Medulla oblongata (tissue), 1 donor: ENCODE data around the gene PLCL1.

Source experiments
- DNase-seq: peaks from one replicate; pipeline ENCODE4 v3.0.0-alpha.2; 2015; ENCODE audit errors: extremely low spot score

PLCL1 gene

DNA sequence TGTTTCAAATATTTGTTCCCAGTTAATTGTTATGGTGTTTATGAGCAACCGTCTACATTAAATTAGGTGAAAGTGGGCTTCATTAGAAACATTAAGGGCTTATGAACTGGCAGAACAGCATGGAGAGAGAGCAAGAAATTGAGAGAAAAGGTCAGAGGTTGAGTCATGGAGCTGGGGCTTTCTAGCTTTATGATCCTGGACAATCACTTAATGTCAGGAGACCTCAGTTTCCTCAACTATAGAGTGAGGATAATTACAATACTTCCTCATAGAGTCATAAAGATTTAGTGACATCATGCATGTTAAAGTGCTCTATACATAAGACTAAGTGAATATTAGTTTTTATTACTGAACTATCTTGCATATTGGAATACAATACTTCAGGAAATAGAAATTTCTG lies 83.9 kb downstream of the PLCL1 start:
- no peak for DNase-seq

DNA sequence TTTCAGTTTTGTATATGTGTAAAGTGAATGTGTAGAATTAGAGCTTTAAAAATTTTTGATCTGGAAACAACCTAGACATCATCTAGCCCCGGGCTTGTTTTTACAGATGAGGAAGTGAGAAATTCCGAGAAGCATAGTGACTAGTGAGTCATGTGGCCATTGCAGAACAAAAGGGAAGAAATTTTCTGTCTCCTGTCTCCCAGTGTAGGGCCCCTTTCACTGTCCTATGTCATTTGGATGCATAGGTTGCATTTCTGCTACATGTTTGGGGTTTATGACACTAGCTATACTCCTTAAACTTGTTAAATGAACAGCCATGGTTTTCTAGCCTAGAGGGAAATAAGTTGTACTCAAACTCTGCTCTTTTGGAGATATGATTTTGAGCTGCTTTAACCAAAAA lies 84.6 kb downstream of the PLCL1 start:
- DNase-seq, result peak; percentile 84

DNA sequence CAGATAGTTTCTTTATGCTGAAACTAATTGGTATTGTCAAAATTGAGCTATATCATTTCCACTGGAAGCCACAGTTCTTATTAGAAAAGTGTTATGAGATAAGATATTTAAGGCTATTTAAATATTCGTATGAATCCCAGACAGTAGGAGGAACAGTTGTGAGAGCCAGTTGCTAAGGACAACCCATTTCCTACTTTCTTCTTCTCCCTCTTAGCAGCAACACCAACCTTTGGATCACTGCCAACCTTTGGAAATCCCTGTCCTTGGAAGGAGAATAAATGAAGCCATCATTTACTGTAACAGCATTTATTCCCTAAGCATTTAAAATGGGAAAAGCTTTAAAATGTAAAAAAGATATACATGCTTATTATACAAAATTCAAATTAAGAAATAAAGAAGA lies 85.8 kb downstream of the PLCL1 start:
- peak; percentile 41 for DNase-seq

DNA sequence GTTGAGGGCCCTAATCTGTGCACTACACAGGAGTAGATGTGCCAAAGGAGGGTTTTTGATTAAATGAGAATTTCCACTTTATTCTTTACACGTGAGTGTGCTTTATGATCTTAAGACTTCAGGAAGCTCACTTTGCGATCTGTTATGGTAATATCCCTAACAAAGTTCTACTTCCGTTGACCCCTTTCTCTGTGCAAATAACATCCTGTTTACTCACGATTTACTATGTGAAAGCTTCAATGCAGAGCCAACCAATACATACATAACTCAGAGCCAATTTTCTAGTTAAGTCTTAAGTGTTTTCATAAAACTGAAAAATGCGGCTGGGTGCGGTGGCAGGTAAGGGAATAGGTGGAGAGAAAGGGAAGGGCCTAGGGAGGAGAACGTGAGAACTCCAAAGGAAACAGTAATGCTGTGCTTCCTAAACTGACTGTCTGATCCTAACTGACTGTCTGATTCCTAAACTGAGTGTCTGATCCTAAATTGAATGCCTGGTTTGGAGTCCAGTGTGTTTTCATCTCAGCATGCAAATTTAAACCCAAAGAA lies 87.6 kb downstream of the PLCL1 start:
- no peak for DNase-seq

DNA sequence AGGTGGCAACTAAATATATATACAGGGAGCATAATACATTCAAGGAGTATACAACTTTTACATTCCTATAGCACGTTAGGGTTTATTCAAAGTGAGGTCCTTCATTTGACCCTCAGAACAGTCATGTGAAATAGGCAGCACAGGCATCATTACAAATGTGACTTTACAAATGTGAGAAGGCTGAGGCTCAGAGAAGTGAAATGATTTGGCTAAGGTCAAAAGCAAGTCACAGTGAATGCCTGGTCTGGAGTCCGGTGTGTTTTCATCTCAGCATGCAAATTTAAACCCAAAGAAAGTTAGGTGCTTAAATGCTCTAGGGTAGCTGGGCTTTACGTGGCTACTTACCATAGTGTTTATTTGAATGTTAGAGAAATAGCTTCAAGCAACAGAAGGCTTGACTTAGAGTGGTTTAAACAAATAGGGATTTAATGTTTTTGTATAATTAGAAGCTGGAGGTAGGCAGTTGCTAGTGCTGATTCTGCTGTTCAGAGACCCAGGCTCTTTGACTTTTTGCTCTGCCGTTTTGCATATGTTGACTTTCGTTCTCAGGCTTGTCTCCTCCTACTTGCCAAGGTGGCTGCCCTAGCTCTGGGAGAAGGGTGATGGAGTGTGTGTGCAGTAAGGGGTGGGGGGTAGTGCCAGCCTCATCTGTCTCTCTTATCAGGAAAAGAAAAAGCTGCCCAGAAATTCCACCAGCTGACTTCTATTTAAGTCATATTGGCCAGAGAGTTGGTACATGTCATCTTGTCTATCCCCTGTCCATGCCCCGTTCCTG lies 89.2 kb downstream of the PLCL1 start:
- no peak for DNase-seq

DNA sequence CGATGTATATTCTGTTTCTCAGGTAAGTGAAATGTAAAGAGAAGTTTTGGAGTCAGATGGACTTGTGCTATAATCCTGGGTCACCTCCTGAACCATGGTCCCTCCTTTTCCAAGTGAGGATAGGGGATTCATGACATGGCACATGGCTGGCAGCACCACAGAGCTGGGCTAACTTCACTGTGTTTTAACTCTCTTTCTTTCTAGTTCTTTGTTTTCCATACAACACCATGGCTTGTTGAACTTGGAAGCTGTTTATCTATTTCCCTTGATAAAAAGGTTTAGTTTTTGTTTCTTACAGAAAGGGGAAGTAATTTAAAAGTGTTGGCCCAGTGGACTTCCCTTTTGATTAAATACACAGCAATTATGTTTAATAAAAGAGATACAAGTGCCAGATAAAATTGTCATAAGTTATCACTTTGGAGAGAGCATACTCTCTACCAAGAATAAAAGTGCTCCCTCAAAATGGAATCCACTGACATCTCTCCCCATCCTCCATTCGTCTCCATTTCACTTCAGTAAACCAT lies 90.4 kb downstream of the PLCL1 start:
- no peak for DNase-seq

DNA sequence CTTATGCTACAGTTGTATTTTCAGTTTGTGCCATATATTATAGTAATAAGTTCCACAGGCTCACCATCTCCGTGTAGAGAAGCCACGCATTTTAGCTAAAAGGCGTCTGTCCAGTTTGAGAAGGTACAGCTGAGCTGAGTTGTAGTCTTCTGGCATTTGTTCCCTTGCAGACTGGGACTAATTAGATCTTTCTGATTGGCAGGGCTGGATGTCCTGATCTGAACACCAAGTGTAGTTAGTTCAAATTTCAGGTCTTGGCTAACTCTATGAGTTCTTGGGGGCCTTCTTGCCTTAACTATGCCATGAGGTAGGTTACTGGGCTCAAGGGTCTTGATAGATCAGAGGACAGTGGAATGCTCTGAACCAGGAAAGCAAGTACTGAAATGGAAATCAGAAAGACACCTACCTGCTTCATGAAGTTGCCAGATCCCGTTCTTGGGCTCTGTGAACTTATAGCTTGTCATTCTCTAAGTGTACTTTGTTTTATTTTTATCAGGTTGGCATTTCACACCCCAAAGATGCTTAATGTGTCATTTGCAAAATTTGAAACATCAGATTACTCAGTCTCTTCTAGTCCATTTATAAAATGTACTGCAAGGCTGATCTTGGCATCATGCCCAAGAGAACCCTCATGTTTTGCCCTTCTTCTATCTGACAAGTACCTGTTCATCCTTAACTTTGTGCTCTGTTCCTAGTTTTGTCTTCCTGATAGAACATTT lies 93.7 kb downstream of the PLCL1 start:
- no peak for DNase-seq

DNA sequence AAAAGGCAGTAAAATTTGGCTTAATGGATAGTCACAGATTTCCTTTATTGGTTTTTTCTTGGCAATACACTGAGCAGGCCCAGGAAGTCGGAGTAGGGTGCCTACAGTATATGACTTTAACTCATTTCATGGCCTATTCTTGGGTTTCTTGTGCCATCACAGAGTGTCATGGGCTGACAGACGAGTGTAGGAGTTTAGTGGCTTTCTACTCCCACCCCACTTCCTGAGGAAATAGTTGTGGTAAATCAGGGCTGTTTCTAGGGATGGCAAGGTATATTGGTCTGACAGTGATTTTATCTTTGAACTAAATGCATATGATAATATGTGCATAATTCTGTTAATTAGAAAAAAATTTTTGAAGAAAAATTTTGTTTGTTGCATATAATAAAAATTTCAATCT lies 100.1 kb downstream of the PLCL1 start:
- DNase-seq, result no peak

DNA sequence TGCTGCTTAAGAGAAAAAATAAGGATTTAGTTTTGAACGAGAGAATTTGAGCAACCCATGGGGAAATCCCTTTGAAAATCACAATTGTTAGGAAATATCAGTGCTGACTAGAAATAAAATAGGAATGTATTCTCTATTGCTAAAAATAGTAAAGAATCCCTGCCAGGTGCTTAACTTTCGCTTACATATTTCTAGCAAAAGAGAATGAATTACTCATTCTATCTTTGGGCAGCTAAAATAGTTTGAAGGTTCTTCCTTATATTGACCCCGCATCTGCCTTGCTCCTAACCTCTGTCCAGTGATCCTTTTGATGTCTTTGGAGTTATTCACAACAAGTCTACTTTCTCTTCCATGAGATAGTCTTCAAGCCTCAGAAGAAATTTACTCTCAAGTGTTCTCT lies 103.8 kb downstream of the PLCL1 start:
- DNase-seq, result no peak

DNA sequence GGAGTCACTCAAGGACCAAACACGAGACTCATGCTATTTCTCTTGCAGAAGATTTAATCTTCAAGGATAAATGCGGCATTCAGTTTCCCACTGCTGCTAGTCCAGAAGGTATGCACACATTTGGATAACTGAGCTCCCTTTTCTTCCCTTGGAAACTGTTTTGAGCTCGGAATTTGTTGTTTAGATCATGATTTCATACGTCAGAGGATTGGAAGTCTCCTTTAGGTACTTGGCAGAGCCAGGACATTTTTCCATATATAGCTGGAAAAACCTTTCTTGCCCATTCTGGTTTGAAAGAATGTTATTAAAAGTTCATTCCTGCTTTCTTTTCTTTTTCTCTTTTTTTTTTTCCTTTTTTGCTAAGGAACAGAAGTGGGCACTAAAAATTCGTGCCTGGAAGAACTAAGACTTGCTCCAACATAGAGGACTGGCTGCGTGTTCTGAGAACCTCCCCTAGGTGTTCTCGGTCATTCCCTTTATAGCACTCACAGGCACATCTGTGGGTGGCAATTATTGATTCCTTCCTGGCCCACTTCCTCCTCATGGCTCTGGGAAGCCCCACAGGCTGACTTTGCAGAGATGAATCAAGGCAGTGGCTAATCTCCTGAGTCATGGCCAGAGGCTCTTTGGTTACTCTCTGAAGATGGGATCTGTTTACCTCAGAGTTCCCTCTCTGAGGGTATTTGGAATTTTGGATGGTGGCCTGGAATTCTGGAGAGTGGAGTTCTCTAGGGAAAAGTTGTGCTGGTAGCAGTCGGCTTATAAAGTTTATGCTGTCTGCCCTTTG lies 104.8 kb downstream of the PLCL1 start:
- no peak for DNase-seq

DNA sequence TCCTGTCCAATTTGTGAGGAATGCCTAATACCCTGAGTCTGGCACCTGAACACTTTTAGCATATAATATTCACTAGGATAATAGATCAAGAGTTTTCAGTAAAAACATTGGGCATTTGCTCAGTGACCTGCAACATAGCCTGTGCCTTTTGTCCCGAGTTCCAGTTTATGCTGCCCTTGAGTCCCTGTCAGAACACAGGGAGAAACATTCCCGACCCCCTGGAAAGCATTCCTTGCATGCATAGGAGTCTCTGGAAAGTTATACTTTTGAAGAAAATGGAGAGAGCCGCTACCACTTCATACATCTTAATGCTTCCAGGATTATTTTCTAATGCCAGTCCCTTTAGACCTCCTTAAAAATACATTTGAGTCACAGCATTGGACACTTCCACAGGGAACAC lies 107.3 kb downstream of the PLCL1 start:
- DNase-seq, result no peak

DNA sequence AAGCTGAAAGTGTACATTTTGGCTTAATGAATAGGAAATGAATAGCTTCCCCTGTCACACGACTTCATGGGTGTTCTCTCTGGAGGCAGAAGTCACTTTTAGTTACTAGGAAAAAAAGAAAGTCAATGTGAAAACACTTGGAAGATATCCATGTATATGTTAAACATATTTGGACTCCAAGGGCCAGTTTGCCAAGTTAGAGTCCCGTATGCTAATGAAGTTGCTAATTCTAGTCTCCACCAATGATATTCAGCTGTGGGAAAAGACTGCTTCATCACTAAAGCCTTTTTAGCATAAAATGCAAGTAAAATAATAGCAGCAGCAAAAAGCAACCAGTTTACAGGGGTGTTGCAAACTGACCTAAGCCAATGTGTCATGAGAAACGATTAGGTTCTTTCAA lies 108.7 kb downstream of the PLCL1 start:
- DNase-seq, result no peak

DNA sequence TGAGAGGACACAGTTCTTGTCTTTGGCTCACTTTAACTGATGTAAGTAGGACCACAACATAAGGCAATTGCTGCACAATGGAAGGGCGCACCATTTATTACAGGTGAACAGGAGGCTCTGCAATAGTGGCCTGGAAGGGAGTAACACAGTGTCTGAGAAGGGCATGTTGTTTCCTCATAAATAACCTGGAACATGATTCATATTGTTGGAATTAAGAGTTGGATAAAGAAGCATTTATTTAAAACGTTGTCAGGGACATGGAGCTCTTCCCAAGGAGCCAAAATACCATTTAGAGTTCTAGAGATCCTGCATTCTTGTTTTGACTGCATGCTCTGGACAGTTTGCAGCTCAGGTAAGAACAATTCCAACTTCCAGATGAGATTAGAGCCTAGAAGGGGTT lies 110.4 kb downstream of the PLCL1 start:
- no peak for DNase-seq

DNA sequence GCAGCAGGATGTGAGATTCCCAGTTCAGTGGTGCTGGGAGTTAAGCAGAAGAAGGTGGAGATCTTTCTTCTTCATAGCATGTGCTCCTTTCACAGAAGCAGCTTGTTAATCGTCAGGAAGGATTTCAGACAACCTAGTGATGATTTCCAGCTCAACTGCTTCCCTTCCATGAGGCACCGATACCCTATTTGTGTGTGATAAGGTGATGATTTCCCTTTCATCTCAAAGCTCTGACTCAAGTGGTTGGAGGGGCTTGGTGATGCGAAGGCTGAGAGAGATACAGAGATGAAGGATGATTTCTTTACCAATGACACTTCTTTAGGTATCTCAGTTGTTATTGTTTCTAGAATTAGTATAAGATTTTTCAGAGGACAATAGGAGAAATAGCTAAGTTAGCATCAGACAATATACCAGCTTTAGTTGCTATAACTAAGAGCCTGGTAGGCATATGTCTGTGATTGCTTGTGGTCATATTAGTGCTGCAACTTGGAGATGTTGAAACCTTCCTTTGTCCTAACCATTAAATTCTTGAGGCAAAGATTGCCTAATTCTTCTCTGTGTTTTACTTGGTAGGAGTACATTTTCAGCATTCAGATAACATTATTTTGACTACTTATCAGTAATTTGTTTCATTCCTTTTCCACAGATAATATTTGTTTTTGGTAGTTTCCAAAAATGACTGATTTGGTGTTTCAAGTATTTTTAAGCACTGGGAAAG lies 111.3 kb downstream of the PLCL1 start:
- no peak for DNase-seq

DNA sequence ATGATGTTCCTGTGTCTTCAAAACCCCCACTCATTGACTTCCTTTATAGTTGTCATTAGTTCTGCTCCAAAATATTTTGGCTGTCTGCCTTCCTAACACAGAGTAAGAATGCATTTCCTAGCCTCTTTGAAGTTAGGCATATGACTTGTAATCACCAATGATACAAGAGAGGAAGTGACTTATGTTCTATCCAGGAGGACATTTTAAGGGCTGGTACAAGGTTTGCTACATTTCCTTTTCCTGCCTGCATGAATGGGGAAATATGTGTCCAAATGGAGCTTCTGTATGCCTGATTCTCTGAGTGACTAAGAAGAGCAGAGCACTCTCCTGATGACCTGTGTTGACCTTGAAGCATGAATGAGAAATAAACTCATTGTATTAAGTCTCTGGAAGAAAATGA lies 115.1 kb downstream of the PLCL1 start:
- DNase-seq, result no peak

DNA sequence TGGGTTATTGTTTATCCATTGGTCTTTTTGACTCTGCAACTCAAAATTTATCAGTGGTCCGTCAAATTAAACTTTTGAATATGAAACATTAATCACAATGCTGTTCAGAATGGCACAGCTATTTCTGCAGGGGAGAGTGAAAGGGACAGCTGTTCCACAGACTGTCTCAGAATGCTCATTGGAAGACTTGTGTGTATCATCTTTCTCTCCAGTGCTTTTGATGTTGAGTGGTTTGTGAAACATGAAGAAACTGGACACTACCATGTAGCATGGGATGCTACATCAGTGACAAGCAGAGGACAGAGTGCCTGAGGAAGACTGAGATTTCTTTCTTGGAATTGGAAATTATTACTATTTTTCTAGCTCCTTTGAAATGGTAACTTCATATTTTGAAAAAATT lies 115.7 kb downstream of the PLCL1 start:
- no peak for DNase-seq

DNA sequence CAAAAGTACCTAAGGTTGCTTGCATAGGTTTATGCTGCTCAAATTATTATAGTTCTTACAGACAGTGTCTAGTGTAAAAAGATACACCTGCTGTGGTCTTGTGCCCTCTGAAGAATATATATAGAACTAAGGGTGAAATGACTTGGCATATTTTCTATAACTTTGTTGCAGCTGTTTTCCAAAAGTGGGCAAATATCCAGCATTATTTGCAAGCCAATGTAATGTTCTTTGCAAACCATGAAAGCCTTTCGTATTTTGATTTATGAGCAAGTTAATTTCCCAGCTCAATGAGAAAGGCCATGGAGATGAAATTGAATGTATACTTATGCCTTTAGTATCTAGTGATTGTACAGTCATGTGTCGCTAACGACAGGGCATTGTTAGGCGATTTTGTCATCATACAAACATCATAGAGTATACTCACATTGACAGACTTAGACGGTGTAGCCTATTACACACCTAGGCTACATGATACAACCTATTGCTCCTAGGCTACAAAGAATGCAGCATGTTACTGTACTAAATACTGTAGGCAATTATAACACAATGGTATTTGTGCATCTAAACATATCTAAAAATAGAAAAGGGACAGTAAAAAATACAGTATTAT lies 116.3 kb downstream of the PLCL1 start:
- DNase-seq, result no peak

DNA sequence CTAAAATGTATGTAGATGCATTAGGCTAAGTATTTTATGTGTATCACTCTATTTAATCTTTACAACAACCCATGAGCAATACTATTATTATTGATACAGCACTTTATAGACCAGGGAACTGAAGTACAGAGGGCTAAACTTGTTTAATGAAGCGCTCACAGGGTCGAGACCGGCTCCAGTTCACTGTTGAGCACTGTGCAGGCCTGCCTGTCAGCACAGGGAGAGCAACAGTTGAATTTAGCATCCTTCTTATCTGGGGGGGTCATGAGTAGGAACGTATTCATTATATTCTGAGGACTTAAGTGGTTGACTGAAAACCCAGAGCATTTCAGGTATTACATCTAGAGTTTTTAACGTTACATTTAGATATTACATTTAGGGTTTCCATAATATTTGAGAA lies 120.1 kb downstream of the PLCL1 start:
- no peak for DNase-seq

DNA sequence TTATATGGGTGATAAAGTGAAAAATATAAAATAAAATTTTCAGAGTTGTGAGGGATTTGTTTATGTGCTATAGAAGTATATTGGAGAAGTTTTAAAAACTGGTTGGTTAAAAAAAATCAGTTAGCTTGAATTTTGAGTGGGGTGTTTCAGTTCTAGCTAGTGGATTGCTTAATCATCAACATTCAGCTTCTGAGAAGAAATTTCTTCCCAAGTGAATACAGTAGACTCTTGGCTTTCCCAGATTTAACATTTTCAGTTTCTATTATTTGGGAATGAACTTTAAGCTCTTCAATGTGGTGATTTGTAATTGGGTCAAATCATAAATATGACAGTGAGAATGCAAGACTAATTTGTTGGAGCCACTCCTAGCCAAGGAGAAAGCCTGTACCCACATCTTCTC lies 120.8 kb downstream of the PLCL1 start:
- DNase-seq, result no peak

DNA sequence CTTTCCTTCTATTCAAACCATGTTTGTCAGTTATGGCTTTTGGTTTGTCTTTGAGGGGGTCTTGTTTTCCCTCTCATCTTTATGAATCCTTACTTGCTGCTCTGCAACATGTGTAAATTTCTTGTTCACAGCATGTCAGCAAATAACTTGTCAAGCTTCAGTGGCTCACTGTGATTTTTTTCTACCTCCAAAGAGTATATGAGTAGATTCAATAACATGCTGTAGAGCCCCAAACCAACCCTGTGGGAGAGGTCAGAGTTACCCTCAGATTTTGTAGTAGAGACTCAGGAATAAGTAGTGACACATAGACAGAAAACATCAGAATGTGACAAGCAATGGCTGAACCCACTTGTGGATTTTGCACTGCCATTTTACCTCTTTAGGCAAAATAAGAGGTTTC lies 121.6 kb downstream of the PLCL1 start:
- DNase-seq, result no peak

DNA sequence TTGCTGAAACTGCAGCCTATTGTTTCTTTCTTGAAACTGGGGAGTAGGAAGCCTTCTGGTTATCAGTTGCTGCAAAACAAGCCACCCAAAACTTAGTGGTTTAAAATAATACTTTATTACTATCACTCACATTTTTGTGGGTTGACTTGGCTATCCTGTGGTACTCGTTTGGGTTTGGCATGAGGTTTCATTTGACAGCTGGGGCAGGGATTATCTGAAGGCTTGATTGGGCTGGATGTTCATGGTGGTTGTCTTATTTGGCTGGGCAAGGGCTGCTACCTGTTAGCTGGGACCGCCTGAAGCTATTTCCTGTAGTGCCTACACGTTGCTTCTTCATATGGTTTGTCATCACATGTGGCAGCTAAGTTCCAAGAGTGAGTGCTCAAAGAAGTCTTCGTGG lies 122.3 kb downstream of the PLCL1 start:
- DNase-seq, result no peak
